ENCODE results near the gene IQGAP1.
"Not testable (repeated sequence)": the region's sequence is repeated elsewhere in the genome, so short reads cannot be mapped to it uniquely, and the experiment has no call there.

Gene IQGAP1

DNA sequence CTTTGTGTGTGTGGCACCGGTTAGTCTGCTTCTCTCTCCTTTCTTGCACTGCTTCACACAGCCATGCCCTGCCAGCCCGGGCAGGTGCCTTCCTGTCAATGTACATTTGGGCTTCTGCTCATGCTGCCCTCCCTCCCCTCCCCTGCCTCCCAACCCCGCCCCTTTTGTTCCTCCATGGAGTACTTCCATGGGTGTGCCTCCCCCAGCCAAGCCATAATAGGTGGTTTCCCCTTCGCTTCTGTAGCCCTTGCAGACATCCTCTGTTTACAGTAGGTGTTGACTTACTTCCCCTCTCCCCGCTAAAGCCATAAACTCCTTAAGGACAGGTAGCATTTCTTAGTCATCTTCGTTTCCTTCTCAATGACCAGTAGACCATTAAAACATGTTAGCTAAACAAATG lies 109.9 kb downstream of the IQGAP1 start:
- no peak overlapping the region for H3K4me3 ChIP-seq (ENCODE audit: low read depth, low read length)
- TF ChIP-seq, protein P1, sequence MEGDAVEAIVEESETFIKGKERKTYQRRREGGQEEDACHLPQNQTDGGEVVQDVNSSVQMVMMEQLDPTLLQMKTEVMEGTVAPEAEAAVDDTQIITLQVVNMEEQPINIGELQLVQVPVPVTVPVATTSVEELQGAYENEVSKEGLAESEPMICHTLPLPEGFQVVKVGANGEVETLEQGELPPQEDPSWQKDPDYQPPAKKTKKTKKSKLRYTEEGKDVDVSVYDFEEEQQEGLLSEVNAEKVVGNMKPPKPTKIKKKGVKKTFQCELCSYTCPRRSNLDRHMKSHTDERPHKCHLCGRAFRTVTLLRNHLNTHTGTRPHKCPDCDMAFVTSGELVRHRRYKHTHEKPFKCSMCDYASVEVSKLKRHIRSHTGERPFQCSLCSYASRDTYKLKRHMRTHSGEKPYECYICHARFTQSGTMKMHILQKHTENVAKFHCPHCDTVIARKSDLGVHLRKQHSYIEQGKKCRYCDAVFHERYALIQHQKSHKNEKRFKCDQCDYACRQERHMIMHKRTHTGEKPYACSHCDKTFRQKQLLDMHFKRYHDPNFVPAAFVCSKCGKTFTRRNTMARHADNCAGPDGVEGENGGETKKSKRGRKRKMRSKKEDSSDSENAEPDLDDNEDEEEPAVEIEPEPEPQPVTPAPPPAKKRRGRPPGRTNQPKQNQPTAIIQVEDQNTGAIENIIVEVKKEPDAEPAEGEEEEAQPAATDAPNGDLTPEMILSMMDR (IDR thresholded peaks at IDR 0.05; ENCODE audit: insufficient read depth, low read depth, low read length, missing control alignments): no peak
- no peak for DNase-seq (ENCODE audit: low read depth)

DNA sequence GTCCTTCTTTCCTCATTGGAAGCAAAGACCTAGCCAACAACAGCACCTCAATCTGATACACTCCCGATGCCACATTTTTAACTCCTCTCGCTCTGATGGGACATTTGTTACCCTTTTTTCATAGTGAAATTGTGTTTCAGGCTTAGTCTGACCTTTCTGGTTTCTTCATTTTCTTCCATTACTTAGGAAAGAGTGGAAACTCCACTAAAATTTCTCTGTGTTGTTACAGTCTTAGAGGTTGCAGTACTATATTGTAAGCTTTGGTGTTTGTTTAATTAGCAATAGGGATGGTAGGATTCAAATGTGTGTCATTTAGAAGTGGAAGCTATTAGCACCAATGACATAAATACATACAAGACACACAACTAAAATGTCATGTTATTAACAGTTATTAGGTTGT lies 112.1 kb downstream of the IQGAP1 start:
- TF ChIP-seq, protein P1 (IDR thresholded peaks at IDR 0.05; ENCODE audit: insufficient read depth, low read depth, low read length, missing control alignments): no peak
- H3K4me3 ChIP-seq (ENCODE audit: low read depth, low read length): no peak overlapping the region
- no peak for DNase-seq (ENCODE audit: low read depth)

DNA sequence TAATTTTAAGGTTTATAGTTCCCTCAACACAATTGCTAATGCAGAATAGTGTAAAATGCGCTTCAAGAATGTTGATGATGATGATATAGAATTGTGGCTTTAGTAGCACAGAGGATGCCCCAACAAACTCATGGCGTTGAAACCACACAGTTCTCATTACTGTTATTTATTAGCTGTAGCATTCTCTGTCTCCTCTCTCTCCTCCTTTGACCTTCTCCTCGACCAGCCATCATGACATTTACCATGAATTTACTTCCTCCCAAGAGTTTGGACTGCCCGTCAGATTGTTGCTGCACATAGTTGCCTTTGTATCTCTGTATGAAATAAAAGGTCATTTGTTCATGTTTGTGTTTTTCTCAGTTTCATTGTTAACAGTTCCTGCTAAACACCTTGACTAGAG lies 113.9 kb downstream of the IQGAP1 start:
- H3K4me3 ChIP-seq (ENCODE audit: low read depth, low read length): no peak overlapping the region
- DNase-seq (ENCODE audit: low read depth): no peak
- TF ChIP-seq, protein P1 (IDR thresholded peaks at IDR 0.05; ENCODE audit: insufficient read depth, low read depth, low read length, missing control alignments): no peak

DNA sequence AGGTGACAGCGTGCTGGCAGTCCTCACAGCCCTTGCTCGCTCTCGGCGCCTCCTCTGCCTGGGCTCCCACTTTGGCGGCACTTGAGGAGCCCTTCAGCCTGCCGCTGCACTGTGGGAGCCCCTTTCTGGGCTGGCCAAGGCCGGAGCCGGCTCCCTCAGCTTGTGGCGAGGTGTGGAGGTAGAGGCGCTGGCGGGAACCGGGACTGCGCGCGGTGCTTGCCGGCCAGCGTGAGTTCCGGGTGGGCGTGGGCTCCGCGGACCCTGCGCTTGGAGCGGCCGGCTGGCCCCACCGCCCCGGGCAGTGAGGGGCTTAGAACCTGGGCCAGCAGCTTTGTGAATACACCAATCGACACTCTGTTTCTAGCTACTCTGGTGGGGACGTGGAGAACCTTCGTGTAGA lies 122.7 kb downstream of the IQGAP1 start:
- H3K4me3 ChIP-seq (ENCODE audit: low read depth, low read length); DNase-seq (ENCODE audit: low read depth): not testable (repeated sequence)

DNA sequence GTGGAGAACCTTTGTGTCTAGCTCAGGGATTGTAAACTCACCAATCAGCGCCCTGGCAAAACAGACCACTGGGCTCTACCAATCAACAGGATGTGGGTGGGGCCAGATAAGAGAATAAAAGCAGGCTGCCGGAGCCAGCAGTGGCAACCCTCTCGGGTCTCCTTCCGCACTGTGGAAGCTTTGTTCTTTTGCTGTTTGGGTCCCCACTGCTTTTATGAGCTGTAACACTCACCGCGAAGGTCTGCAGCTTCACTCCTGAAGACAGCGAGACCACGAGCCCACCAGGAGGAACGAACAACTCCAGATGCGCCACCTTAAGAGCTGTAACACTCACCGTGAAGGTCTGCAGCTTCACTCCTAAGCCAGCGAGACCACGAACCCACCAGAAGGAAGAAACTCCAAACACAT lies 123.2 kb downstream of the IQGAP1 start:
- H3K4me3 ChIP-seq (ENCODE audit: low read depth, low read length); DNase-seq (ENCODE audit: low read depth): not testable (repeated sequence)

DNA sequence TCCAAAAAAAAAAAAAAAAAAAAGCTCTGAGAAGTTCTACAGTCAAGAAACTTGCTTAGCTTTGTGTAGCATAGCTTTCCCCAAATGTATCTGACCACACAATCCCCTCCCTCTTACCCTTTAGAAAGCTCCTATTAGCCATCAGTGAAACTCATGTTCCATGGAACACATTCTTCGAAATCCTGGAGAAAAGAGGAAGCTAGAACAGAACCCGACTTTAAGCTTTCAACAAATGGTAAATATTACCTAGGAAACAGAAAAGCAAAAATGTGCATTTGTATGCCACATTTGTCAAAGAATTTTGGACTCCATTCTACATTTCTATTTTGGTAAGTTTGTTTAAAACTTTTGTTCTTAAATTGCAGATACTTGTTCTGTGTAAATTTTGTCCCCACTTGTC lies 124.2 kb downstream of the IQGAP1 start:
- TF ChIP-seq, protein P1 (IDR thresholded peaks at IDR 0.05; ENCODE audit: insufficient read depth, low read depth, low read length, missing control alignments): no peak
- no peak overlapping the region for H3K4me3 ChIP-seq (ENCODE audit: low read depth, low read length)
- DNase-seq (ENCODE audit: low read depth): no peak

DNA sequence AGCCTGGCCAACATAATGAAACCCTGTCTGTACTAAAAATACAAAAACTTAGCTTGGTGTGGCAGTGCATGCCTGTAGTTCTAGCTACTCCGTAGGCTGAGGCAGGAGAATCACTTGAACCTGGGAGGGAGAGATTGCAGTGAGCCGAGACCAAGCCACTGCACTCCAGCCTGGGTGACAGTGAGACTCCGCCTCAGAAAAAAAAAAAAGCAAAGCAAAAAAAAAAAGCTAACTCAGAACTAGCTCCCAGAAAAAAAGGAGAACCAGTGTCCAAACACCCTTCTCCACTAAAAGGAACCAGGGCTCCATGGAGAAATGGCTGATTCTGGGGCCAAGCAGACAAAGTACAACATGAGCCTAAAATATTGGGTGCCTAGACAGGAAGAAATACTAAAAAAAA lies 124.9 kb downstream of the IQGAP1 start:
- DNase-seq (ENCODE audit: low read depth): no peak
- H3K4me3 ChIP-seq (ENCODE audit: low read depth, low read length): no peak overlapping the region
- TF ChIP-seq, protein P1 (IDR thresholded peaks at IDR 0.05; ENCODE audit: insufficient read depth, low read depth, low read length, missing control alignments): no peak

DNA sequence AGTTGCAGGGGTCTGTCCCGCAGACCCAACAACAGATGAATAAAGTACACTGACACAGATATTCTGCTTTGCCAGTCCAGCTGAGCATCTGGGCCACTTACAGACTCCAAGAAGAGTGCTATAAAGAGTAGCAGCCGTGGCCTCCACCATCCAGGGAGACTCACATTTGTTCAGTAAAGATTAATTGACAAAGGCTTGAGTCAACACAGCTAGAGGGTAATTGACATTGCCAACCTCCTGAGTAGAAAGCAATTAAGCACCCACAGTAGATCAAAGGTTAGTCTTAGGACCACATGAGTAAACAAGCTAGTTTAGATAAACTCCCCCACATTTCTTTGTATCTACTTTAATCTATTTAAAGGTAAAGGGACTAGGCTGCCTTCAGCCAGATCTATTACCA lies 125.4 kb downstream of the IQGAP1 start:
- TF ChIP-seq, protein P1 (IDR thresholded peaks at IDR 0.05; ENCODE audit: insufficient read depth, low read depth, low read length, missing control alignments): no peak
- DNase-seq (ENCODE audit: low read depth): no peak
- H3K4me3 ChIP-seq (ENCODE audit: low read depth, low read length): no peak overlapping the region

DNA sequence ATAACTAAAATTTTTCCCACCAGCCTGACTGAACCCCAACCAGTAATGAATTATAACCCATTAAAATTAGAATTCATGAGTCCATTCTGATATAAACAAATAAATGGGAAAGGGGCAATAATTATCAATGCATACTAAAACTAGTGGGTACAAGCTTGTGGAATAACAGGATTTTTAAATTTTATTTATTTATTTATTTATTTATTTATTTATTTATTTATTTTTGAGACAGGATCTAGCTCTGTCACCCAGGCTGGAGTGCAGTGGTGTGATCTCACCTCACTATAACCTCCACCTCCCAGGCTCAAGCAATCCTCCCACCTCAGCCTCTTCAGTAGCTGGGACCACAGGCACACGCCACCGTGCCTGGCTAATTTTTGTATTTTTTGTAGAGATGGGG lies 125.9 kb downstream of the IQGAP1 start:
- H3K4me3 ChIP-seq (ENCODE audit: low read depth, low read length); DNase-seq (ENCODE audit: low read depth): not testable (repeated sequence)

Measured in GM12865 (cell line).